ENCODE data around the gene FGF23.

FGF23 gene

DNA sequence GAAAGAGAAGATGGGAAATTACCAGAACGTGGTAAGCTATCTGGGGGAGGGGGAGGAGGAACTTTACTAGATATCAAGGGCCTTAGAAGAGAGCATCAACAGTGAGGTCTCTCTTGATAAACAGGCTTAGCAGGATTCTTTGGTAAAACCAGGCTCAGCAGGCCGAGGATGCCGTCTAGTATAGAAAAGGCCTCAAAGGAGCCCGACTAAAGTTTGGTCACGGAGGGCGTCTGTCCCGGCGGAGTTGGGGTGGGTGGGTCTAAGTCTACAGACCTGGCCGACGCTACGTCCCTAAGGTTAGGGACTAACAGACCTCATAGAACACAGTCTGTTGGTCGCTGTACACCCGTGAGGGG, 59.0 kb downstream of the FGF23 start:
- Histone ChIP-seq H3K9me3 (ENCODE audit: control insufficient read depth, insufficient read depth, low read depth, low read length) (no peaks in the 10 kb centered on the region), H3K4me1 (ENCODE audit: control insufficient read depth, insufficient read depth, low read length) (peaks cover 9% of the 10 kb centered on the region; the same call in 1 of the 2 replicates), H3K9ac (ENCODE audit: low read length) (peak overlapping the region; percentile 82), H3K27ac (ENCODE audit: low read depth, low read length) (peak overlapping the region; percentile 33; the same call in 1 of the 2 replicates), H3K27me3 (ENCODE audit: control insufficient read depth, insufficient read depth, low read length) (no peaks in the 10 kb centered on the region), H3K36me3 (ENCODE audit: control insufficient read depth, insufficient read depth, low read length) (peaks cover 9% of the 10 kb centered on the region; the same call in 1 of the 2 replicates), H3K4me3 (ENCODE audit: low read depth, low read length) (peak overlapping the region; percentile 73)
